Measurements from ENCODE around the gene LHPP.
A peak's percentile ranks its signal among the peaks of the same experiment; 100 is the strongest.

The LHPP gene

GRCh38 chr10:124640538-124641231 lies 179.1 kb downstream of the LHPP start:
- Histone ChIP-seq H3K27me3 (ENCODE audit: control insufficient read depth, low read length) (no peaks in the 10 kb centered on the region), H3K9me3 (ENCODE audit: control insufficient read depth, insufficient read depth, low read length) (no peaks in the 10 kb centered on the region), H3K4me1 (ENCODE audit: control insufficient read depth, low read length) (peaks cover 43% of the 10 kb centered on the region), H3K9me2 (replicated peaks; ENCODE audit: control insufficient read depth, low read length) (no peaks in the 10 kb centered on the region), H3K79me2 (ENCODE audit: control insufficient read depth, low read length) (peaks cover 62% of the 10 kb centered on the region), H4K20me1 (ENCODE audit: control insufficient read depth, insufficient read depth, low read depth, low read length) (peaks cover 3% of the 10 kb centered on the region; the same call in 1 of the 2 replicates), H3K27ac (ENCODE audit: low read depth, low read length) (no peak overlapping the region), H3K4me3 (ENCODE audit: low read length) (no peak overlapping the region), H3F3A (ENCODE audit: control insufficient read depth, insufficient read depth) (no peaks in the 10 kb centered on the region), H3K4me2 (ENCODE audit: low read length) (0 out of 2 replicates have a peak overlapping the region, but pooled peaks have one; percentile 3), H3K36me3 (ENCODE audit: control insufficient read depth, low read length) (peaks cover 10% of the 10 kb centered on the region; the same call in 1 of the 2 replicates)
- TF ChIP-seq EZH2phosphoT487 (IDR thresholded peaks at IDR 0.05; ENCODE audit: borderline replicate concordance, low read length) (no peak), CTCF (IDR thresholded peaks at IDR 0.05; ENCODE audit: low read depth, low read length, poor library complexity, severe bottlenecking) (no peak)

- Histone ChIP-seq H3K27me3 (ENCODE audit: control insufficient read depth, low read length) (no peaks in the 10 kb centered on the region), H3K79me2 (ENCODE audit: control insufficient read depth, low read length) (peaks cover 67% of the 10 kb centered on the region), H3K4me2 (ENCODE audit: low read length) (peak overlapping the region; percentile 8; the same call in 1 of the 2 replicates), H3K9me3 (ENCODE audit: control insufficient read depth, insufficient read depth, low read length) (no peaks in the 10 kb centered on the region), H3F3A (ENCODE audit: control insufficient read depth, insufficient read depth) (no peaks in the 10 kb centered on the region), H4K20me1 (ENCODE audit: control insufficient read depth, insufficient read depth, low read depth, low read length) (peaks cover 3% of the 10 kb centered on the region; the same call in 1 of the 2 replicates), H3K4me1 (ENCODE audit: control insufficient read depth, low read length) (peaks cover 43% of the 10 kb centered on the region), H3K36me3 (ENCODE audit: control insufficient read depth, low read length) (peaks cover 10% of the 10 kb centered on the region; the same call in 1 of the 2 replicates), H3K9me2 (replicated peaks; ENCODE audit: control insufficient read depth, low read length) (no peaks in the 10 kb centered on the region), H3K4me3 (ENCODE audit: low read length) (no peak overlapping the region), H3K27ac (ENCODE audit: low read depth, low read length) (no peak overlapping the region)
- no peak for TF ChIP-seq CTCF (IDR thresholded peaks at IDR 0.05; ENCODE audit: low read depth, low read length, poor library complexity, severe bottlenecking)
These were observed 179.9 kb downstream of the LHPP start for GRCh38 chr10:124641282-124642087.

DNA sequence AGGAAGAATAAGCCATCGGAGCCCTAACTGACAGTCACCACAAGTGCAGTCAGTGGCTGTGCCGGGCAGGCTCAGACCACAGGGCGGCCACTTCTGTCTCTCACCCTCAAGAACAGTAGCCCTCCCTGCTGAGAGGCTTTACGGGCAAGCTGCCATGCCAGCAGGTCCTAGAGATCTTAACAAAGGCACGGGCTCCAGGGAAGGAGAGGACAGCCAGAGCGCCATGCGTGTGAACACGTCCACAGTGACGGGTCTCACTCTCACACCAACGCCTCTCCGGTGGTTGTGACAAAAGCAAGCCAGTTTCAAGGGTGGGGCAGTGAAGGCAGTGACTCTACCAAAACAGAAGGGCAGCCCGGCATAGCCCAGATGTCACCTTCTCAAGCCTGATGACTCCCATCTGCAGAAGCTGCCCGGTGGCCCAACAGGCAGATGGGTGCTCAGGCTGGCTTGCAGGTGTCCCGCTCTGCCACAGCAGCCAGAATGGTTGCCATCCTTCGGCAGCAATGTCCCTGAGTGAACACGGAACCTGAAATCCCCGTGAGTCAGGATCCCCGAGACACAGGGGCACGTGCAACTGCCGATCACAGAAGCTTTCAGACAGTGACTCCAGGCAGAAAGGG lies 180.6 kb downstream of the LHPP start:
- TF ChIP-seq CTCF (IDR thresholded peaks at IDR 0.05; ENCODE audit: low read depth, low read length, poor library complexity, severe bottlenecking) (no peak), EZH2phosphoT487 (IDR thresholded peaks at IDR 0.05; ENCODE audit: borderline replicate concordance, low read length) (no peak)
- Histone ChIP-seq H3K36me3 (ENCODE audit: control insufficient read depth, low read length) (peaks cover 14% of the 10 kb centered on the region), H3K79me2 (ENCODE audit: control insufficient read depth, low read length) (peaks cover 68% of the 10 kb centered on the region), H3K9me2 (replicated peaks; ENCODE audit: control insufficient read depth, low read length) (no peaks in the 10 kb centered on the region), H3K27ac (ENCODE audit: low read depth, low read length) (no peak overlapping the region), H3F3A (ENCODE audit: control insufficient read depth, insufficient read depth) (no peaks in the 10 kb centered on the region), H3K4me3 (ENCODE audit: low read length) (no peak overlapping the region), H3K27me3 (ENCODE audit: control insufficient read depth, low read length) (no peaks in the 10 kb centered on the region), H4K20me1 (ENCODE audit: control insufficient read depth, insufficient read depth, low read depth, low read length) (peaks cover 4% of the 10 kb centered on the region; the same call in 1 of the 2 replicates), H3K4me1 (ENCODE audit: control insufficient read depth, low read length) (peaks cover 37% of the 10 kb centered on the region), H3K4me2 (ENCODE audit: low read length) (peak overlapping the region; percentile 8; the same call in 1 of the 2 replicates), H3K9me3 (ENCODE audit: control insufficient read depth, insufficient read depth, low read length) (no peaks in the 10 kb centered on the region)
